Prostate gland (tissue), 2 donors: ENCODE data around the gene TTYH2. TPM values are rescaled to one million over a fixed set of nuclear protein-coding genes. Genes with fewer than 3 reads are reported as not detected.

Source experiments
- DNase-seq: peaks from one replicate; pipeline ENCODE4 v3.0.0-alpha.2; 2019; ENCODE audit warnings: low spot score
- H3K27ac ChIP-seq, 2 donors: fragments of 200-600 bp; sonication (generic); 2 replicates each; pipeline ENCODE4 v1.5.1; 2017 to 2019
- H3K27me3 ChIP-seq: fragments of 200-600 bp; sonication (generic); replicated peaks from 2 replicates; pipeline ENCODE4 v1.5.1; 2019; ENCODE audit not compliant: insufficient read depth
- H3K36me3 ChIP-seq, 2 donors: fragments of 200-600 bp; sonication (generic); 1 replicate in 1 of 2; 2 replicates in 1 of 2; pipeline versions ENCODE4 v1.5.1 to v1.8.1; 2017 to 2019
- H3K4me1 ChIP-seq: fragments of 200-600 bp; sonication (generic); replicated peaks from 2 replicates; pipeline ENCODE4 v1.5.1; 2019
- H3K4me3 ChIP-seq, 2 donors: fragments of 200-600 bp; sonication (generic); 2 replicates each; pipeline ENCODE4 v1.5.1; 2017 to 2019
- H3K9me3 ChIP-seq: fragments of 200-600 bp; sonication (generic); 2 replicates; pipeline ENCODE4 v1.5.1; 2017
- POLR2A ChIP-seq: fragments of 450-650 bp; IDR thresholded peaks from one replicate; pipeline ENCODE4 v1.6.1; 2016; ENCODE audit warnings: antibody characterized with exemption, mild to moderate bottlenecking
- POLR2AphosphoS5 ChIP-seq: sonication (generic); formaldehyde crosslinking; IDR thresholded peaks from one replicate; pipeline ENCODE4 v1.6.1; 2017; ENCODE audit warnings: antibody characterized with exemption
- WGBS: methylation state at CpG from one replicate; pipeline ENCODE4 v1.1.5; 2018; 5-methylcytosine and 5-hydroxymethylcytosine counted together
- intact Hi-C: fragments of 100-400 bp; cut with DNase I; formaldehyde crosslinking; loops from one replicate; pipeline ENCODE4 v1.14.2; 2022
- total RNA-seq, 2 donors: library from RNA; depleted of rRNA; stranded (reverse); fragments of >200 nt; gene quantifications; one replicate each; pipeline ENCODE4 v1.1.0, GENCODE V29; 2016
- TF ChIP-seq, protein P1 (sequence below), 4 experiments: fragments of 200-600 bp in 2 of 4; fragments of 450-650 bp in 2 of 4; sonication (generic) in 2 of 4; IDR thresholded peaks; 1 replicate in 3 of 4; 2 replicates in 1 of 4; pipeline ENCODE4 v1.5.1; 2016 to 2019; ENCODE audit warnings: antibody characterized with exemption in 4 of 4, mild to moderate bottlenecking in 2 of 4, moderate library complexity in 2 of 4

The TTYH2 gene
- total RNA-seq, 2 donors from 2014 or later = 7.7 to 43.3 TPM

DNA sequence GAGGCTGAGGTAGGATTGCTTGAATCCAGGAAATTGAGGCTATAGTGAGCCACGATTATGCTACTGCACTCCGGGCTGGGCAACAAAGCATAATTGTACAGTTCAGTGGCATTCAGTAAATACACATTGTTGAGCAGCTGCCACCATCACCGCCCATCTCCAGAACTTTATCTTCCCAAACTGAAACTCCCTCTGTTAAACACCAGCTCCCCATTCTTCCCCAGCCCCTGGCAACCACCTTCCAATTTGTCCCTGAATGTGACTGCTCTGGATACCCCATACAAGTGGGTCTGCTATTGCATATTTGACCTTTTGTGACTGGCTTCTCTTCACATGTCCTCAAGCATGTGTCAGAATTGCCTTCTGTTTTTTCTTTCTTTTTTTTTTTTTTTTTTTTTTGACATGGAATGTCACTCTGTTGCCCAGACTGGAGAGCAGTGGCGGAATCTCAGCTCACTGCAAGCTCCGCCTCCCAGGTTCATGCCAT is 7.0 kb upstream of the TTYH2 start:
- Histone ChIP-seq H3K27me3 (no peaks in the 10 kb centered on the region), H3K36me3 (peaks cover 0 to 2% of the 10 kb centered on the region in 2 donors), H3K4me1 (peaks cover 25% of the 10 kb centered on the region), H3K4me3 (no peak overlapping the region), H3K9me3 (no peaks in the 10 kb centered on the region), H3K27ac (no peak overlapping the region)
- DNase-seq = no peak
- TF ChIP-seq POLR2AphosphoS5 (no peak), POLR2A (no peak)
- TF ChIP-seq, protein P1, sequence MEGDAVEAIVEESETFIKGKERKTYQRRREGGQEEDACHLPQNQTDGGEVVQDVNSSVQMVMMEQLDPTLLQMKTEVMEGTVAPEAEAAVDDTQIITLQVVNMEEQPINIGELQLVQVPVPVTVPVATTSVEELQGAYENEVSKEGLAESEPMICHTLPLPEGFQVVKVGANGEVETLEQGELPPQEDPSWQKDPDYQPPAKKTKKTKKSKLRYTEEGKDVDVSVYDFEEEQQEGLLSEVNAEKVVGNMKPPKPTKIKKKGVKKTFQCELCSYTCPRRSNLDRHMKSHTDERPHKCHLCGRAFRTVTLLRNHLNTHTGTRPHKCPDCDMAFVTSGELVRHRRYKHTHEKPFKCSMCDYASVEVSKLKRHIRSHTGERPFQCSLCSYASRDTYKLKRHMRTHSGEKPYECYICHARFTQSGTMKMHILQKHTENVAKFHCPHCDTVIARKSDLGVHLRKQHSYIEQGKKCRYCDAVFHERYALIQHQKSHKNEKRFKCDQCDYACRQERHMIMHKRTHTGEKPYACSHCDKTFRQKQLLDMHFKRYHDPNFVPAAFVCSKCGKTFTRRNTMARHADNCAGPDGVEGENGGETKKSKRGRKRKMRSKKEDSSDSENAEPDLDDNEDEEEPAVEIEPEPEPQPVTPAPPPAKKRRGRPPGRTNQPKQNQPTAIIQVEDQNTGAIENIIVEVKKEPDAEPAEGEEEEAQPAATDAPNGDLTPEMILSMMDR (IDR thresholded peaks at IDR 0.05) = no peak
- 50% methylated on average over 5 of the region's 5 CpGs for WGBS
- intact Hi-C loops = no loop called here

DNA sequence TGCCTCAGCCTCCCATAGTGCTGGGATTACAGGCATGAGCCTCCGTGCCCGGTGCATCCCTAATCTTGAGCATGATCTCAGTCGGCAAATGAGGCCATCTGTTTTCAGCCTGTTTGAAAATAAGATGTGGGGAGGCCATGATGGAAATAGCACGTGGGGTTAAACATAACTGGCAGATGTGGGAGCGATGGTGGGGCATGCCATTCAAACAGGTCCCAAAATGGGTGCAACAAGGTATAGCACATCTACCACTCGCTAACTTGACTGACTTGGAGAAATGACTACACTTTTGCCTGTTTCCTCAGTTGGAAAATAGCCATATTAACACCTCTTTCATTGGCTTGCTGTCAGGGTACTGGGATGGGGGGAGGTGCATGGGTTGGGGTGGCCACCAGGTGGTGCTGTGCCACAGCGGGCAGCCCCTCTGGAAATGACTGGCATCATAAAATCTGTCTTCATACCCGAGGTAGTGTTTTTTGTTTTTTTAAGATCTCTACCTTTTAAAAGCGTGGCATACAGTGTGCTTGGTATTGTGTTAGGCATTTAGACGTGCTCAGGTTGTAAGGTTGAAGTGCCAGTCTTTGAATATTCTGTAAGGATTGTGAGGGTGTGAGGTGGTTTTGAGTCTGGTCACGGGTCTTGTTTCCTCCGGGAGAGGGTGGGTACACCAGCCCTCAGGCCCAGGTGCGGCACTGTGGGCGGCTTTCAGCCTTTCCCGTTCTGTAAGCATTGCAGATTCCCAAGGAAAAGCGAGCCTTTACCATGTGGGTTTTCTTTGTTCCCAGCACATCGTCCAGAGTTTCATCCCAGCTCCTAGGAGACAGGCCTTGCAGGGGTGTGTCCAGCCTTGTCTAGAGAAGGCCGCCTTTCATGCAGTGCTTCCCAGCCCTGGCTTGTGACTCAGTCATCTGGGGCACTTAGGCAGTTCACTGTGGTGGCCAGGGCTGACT is 2.9 kb upstream of the TTYH2 start:
- peak; percentile 59 for DNase-seq
- H3K36me3 ChIP-seq = peaks cover 0 to 2% of the 10 kb centered on the region in 2 donors
- H3K4me3 ChIP-seq = no peak overlapping the region
- intact Hi-C loops = loop anchor here (5.0 kb wide), 3 partner anchors 87 to 242 kb away; partner anchors contain the start of gene GPR142
- WGBS = 47% methylated on average over 18 of the region's 18 CpGs
- no peaks in the 10 kb centered on the region for H3K9me3 ChIP-seq
- no peaks in the 10 kb centered on the region for H3K27me3 ChIP-seq
- H3K4me1 ChIP-seq = peaks cover 14% of the 10 kb centered on the region
- peak; percentile 50 for TF ChIP-seq POLR2AphosphoS5
- no peak for TF ChIP-seq POLR2A
- TF ChIP-seq, protein P1 (IDR thresholded peaks at IDR 0.05) = peak; percentile 90 to 92 (median 92)
- peak overlapping the region in 1 of 2 donors; percentile 43 for H3K27ac ChIP-seq

GRCh38 chr17:74211141-74211911 is 2.0 kb upstream of the TTYH2 start:
- DNase-seq = no peak
- intact Hi-C loops = loop anchor here (5.0 kb wide), 3 partner anchors 86 to 241 kb away; partner anchors contain the start of gene GPR142
- no peaks in the 10 kb centered on the region for H3K27me3 ChIP-seq
- no peaks in the 10 kb centered on the region for H3K9me3 ChIP-seq
- peaks cover 7% of the 10 kb centered on the region for H3K4me1 ChIP-seq
- TF ChIP-seq POLR2A (no peak), POLR2AphosphoS5 (no peak)
- TF ChIP-seq, protein P1 (IDR thresholded peaks at IDR 0.05) = no peak
- peaks cover 0 to 2% of the 10 kb centered on the region in 2 donors for H3K36me3 ChIP-seq
- H3K4me3 ChIP-seq = no peak overlapping the region
- 63% methylated on average over 13 of the region's 14 CpGs for WGBS
- H3K27ac ChIP-seq = peak overlapping the region in 1 of 2 donors; percentile 43

- intact Hi-C loops = loop anchor here (5.0 kb wide), 3 partner anchors 85 to 240 kb away; partner anchors contain the start of gene GPR142
- Histone ChIP-seq H3K27me3 (no peaks in the 10 kb centered on the region), H3K36me3 (peaks cover 0 to 2% of the 10 kb centered on the region in 2 donors), H3K27ac (no peak overlapping the region), H3K4me1 (peaks cover 7% of the 10 kb centered on the region), H3K4me3 (peak overlapping the region; percentile 34 to 44), H3K9me3 (no peaks in the 10 kb centered on the region)
- 62% methylated on average over 8 of the region's 8 CpGs for WGBS
- DNase-seq = no peak
- TF ChIP-seq, protein P1 (IDR thresholded peaks at IDR 0.05) = no peak
- no peak for TF ChIP-seq POLR2AphosphoS5
- TF ChIP-seq POLR2A = no peak
Observed at GRCh38 chr17:74211912-74212208, 1.5 kb upstream of the TTYH2 start.
